Stimulated activated CD8-positive, alpha-beta memory T cell treated with anti-CD3 and anti-CD28 coated beads, Interleukin-7, amount 100 ng/mL, for 48 hours (primary cell): ENCODE results near the gene NUPR1.
"Not testable (repeated sequence)": the region's sequence is repeated elsewhere in the genome, so short reads cannot be mapped to it uniquely, and the experiment has no call there.

ENCODE experiments used
- DNase-seq, 2 donors: peaks; one replicate each; pipeline ENCODE4 v3.0.0-alpha.2; 2020; ENCODE audit warnings: low read depth in 1 of 2; ENCODE audit errors: extremely low read depth in 1 of 2

NUPR1 gene

DNA sequence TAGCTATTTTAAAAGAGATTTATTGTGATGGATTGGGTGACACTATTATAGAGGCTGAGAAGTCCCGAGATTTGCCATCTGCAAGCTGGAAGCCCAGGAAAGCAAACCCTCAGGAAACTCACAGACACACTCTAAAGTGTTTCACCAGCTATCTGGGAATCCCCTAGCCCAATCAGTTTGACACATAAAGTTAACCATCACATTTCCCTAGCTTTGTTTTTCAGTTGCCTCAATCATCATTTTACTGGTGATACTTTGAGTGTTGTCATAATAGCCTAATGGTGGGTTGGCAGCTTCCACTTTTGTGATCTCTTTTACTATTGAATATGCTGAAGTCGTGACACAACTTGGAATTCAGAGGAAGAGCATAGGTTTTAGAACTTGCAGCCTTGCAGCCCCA lies 16.8 kb upstream of the NUPR1 start:
- DNase-seq = no peak

DNA sequence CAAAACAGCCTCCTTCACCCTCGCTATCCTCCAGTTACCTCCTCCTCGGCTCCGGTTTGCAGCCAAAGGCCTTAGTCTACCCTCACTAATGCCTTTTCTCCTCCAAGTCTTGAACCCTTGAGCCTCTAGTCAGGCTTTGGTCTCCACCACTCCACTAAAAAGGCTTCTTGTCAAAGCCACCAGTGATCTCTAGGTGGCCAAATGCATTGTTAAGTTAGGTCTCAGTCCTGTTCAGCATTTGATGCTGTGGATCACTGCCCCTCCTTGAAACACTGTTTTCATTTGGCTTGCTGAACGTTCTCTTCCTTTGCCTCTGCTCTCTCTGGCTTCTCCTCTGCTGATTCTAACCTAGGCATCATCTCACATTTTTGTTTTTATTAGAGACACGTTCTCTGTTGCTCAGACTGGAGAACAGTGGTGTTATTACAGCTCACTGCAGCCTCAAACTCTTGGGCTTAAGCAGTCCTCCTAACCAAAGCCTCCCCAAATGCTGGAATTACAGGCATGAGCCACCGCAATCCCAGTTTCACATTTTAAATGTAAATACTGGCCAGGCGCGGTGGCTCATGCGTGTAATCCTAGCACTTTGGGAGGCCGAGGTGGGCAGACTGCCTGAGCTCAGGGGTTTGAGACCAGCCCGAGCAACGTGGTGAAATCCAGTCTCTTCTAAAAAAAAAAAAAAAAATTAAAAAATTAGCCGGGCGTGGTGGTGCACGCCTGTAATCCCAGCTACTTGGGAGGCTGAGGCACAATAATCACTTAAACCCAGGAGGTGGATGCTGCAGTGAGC lies 16.1 kb upstream of the NUPR1 start:
- DNase-seq = no peak

DNA sequence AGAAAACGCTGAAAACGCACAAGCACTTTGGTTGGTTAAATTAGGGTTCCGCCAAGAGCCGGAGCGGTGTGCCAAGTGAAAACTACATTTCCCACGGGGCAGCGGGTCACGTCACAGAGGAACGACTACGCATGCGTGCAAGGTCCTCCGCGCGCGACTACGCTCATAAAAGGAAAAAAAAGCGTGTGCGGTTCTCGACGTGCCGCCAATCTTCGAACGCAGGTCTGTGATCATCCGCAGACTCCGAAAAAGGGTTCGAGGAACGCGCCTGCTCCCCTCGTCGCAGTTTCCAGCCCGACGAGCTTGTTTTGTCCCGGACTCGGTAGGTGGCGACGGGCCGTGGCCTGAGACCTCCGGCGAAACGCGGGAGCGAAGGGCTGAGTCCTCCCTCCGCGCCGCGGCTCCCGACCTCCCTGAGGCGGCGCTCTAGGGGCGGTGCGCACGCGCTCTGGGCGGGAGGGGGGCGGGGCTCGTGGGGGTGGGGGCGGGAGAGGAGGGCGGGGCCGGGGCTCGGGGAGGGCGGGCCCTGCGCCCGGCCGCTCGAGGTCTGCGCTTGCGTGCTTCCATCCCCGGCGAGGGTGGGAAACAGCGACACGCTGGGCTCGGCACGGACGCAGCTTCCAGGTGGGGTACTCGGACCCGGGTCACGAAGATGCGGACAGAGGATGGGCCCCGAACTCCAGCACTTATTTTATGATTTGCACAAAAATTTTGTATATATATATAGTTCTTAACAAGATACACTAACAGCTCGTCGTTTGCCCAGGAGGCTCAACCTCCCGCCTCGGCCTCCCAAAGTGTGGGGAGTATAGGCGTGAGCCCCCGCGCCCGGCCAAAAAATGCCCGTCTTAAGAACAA lies 15.2 kb upstream of the NUPR1 start, which contains the start of gene SGF29:
SGF29 (plus strand) TSS at position 145 of the 858 bp plus-strand sequence. CDS start 27,150 bp downstream, outside the sequence.
- peak; percentile 72 to 87 for DNase-seq

DNA sequence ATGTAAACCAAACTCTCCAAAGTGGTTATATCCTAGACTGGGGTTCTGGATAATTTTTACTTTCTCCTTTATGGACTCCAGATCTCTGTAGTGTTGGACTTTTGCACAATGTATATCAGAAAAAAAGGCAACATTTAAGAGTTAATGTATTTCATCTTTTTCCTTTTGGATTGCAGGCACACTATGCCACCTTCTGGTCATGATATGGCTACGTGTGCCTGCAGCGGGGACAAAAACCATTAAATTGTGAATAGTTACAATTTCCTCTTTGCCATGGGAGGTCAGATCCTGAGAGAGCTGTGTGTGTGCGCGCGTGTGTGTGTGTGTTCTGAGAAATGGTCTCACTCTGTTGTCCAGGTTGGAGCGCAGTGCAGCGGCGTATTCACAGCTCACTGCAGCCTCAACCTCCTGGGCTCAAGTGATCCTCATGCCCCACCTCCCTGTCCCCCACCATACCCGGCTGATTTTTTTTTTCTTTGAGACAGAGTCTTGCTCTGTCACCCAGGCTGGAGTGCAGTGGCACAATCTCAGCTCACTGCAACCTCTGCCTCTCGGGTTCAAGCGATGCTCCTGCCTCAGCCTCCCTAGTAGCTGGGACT lies 10.6 kb upstream of the NUPR1 start:
- DNase-seq = no peak

DNA sequence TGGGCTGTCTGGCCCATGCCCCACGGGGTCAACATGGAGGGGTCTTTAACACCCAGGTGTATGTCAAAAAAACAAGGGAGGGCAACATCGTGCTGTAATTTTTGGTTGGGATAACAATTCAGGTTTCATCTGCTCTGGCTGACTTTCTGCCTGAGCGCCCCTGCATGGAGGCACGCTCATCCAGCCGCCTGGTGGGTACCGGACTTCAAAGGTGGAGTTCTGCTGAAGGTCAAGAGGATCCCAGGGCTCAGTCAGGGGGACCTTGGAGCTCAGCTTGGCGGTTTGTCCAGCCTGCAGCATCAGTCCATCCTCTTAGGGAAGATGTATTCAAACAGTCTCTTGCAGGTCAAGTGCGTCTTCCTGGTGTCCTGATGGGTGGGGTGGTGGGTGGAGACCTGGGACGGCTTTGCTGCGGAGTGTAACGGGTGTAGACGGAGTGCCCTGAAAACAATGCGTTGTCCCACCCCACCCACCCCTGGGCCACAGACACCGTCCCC lies 9.6 kb upstream of the NUPR1 start:
- DNase-seq = no peak

DNA sequence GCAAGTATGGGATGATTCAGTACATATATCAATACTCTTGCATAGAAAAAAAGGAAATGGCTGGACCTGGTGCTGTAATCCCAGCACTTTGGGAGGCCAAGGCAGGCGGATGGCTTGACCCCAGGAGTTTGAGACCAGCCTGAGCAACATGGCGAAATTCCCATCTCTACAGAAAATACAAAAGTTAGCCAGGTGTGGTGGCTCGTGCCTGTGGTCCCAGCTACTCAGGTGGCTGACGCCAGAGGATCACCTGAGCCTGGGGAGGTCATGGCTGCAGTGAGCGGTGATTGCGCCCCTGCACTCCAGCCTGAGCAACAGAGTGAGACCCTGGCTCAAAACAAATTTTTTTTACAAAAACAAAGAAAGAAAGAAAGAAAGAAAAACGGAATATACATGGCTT lies 7.9 kb upstream of the NUPR1 start:
- no peak for DNase-seq

DNA sequence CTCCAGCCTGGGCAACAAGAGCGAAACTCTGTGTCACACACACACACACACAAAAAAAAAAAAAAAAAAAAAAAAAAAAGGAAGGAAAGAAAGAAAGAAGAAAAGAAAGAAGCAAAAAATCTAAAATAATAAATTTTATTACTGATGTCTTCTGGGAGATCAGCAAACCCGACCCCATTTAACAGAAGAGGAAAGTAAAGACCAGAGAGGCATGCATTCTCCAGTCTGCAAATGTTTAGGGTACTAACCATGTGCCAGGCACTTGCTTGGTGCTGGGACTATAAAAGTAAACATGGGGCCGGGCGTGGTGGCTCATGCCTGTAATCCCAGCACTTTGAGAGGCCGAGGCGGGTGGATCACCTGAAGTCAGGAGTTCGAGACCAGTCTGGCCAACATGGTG lies 7.2 kb upstream of the NUPR1 start:
- not testable (repeated sequence) for DNase-seq

DNA sequence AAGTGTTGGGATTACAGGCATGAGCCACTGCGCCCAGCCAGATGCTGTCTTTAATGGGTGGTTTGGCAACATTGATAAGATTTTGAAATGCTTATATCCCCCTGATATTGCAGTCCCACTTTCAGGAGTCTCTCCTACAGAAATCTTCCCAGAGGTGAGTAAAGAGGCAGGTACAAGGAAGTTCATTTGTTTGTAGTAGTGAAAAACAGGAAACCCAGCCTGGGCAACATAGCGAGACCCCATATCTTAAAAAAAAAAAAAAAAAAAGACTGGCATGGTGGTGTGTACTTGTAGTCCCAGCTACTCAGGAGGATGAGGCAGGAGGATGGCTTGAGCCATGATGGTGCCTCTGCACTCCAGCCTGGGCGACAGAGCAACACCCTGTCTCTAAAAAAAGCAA lies 6.2 kb upstream of the NUPR1 start:
- no peak for DNase-seq

DNA sequence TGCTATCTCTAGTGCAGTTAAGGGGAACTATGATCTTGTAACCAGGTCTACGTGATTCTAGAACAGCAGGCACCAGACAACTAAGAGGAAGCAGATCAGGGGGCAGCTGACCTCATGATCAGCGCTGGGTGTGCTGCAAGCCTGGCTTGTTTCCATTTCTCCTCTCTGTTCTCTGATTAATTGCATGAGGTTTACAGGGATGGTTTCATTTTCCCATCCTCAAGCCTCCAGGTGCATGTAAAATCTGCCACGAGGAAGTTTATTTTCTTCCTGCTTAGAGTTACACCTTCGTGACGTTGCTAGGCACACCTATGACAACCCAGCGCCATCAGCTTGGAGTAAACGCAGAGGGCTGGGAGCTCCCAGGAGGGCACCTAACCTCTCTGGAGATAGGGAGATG lies 4.3 kb upstream of the NUPR1 start:
- DNase-seq = no peak

DNA sequence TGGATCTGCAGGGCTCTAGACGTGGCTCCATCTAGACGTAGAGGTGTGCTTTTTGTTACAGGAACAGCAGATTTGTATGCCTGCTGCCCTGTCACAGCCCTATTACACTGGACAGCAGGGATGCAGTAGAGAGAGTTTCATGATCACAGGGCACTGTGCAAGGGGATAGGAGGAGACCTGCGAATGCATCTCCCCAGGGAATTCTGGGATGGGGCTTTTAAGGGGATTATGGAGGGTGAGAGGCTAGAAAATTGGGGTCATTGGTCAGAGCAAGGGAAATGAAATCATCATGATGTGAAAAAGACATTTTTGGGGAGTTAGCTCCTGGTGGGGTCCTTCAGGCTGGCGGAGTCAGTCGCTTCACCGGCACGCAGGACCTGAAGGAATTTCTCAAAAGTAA lies 3.9 kb upstream of the NUPR1 start:
- DNase-seq = no peak

DNA sequence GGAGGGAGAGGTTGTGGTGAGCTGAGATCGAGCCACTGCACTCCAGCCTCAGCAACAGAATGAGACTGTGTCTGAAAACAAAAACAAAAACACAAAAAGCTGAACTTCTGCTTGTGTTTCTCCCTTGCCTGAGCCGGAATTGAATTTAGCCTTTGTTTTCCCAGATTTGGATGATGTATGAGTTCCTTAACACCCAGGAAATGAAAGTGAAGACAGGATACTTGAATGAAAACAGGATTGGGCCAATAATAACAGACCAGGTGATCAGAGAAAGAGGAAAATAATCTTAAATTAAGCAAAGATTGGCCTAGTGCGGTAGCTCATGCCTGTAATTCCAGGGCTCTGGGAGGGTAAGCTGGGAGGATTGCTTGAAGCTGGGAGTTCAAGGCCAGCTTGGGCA lies 1.6 kb upstream of the NUPR1 start:
- no peak for DNase-seq

DNA sequence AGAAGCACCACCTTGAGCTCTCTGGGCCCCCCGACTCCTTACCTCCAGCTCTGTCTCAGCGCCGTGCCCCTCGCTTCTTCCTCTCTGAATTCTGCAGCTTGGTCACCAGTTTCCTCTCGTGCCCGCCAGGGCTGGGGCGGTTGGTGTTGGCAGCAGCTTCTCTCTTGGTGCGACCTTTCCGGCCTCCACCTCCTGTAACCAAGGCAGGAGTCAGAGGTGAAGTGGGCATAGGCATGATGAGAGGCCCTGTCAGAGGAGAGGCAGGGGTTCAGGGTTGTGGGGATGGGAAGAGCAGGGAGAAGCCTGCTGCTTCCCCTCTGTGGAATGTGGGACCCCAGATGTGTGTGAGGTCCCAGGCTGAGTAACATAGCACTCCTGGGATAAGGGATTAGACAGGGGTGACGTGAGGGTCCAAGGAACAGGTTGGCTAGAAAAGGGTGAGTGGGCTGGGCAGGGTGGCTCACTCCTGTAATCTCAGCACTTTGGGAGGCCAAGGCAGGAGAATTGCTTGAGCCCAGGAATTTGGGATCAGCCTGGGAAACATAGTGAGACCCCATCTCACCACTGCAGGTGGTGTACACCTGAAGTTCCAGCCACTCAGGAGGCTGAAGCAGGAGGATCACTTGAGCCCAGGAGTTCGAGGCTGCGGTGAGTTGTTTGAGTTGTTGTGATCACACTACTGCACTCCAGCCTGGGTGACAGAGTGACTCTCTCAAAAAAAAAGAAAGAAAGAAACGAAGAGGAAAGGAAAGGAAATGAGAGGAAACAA lies 626 bp downstream of the NUPR1 start:
- DNase-seq = no peak

DNA sequence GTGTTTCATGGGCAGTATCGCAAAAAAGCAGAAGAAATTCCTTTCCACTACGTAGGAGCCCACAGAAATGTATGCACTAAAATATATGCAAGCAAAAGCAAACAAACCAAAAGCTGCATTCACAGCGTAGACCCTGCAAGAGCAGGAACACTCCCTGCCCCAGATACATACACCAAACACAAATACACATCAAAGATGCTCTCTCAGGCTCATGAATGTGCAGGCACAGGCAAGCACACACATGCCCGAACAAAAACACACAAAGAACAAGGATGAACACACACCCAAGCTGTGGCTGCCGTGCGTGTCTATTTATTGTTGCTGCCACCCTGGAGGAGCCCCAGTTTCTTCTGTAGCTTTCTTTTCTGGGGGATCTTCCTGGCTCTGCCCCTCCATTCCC lies 1.7 kb downstream of the NUPR1 start:
- no peak for DNase-seq

DNA sequence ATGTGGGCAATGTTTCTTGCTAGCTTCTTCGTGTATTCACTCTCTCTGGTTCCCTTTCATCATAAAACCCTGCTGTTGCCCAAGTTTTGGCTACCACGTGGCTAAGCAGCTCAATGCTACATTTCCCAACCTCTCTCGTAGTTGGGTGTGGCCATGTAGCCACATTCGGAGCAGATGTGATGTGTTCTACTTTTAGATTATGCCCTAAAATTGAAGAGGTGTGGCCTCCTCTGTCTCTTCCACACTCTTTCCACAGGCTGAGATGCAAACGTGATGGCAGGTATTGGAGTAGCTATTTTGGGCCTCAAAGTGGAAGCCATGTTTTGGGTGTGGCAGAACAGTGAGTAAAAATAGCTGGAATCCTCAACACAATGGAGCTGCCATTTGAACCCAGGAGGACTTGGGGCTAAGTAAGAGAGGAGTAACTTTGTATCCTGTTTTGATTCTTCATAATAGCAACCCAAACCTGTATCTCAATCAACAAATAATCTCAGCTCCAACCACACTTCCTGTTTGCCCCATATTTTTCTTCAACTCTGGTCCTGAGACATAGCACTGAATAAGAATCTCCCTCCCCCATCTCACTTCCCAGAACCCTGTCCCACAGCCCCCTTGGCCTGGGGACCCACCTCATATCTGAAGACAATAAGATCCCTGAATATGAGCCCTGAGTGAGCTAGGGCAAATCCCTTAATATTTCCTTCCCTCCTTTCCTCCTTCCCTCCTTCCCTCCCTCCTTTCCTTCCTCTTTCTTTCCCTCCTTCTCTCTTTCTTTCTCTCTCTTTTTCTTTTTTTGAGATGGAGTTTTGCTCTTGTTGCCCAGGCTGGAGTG lies 4.0 kb downstream of the NUPR1 start:
- DNase-seq = no peak

DNA sequence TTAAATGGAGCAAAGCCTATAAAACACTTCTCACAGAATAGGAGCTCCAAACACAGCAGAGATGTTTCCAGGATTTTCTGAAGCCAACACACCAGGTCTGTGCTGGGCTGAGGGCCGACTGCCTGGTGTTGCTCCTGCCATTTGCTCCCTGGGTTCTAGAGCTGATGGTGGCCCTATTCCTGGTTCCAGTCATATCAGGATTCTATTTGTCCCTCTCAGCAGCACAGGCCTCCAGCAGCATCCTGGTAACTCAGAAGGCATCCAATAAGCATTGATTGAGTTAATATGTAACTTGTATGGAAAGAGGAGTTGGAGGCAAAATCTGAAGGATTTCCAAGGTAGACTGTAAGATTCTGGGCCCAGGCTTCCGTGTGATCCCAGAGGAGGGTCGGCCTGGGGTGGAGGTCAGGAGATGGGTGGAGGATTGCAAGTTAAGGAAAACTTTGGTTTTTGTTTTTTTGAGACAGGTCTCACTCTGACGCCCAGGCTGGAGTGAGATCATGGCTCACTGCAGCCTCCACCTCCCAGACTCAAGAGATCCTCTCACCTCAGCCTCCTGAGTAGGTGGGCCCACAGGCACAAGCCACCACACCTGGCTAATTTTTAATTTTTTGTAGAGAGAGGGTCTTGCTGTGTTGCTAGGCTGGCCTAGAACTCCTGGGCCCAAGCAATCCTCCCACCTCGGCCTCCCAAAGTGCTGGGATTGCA lies 5.7 kb downstream of the NUPR1 start:
- no peak for DNase-seq

DNA sequence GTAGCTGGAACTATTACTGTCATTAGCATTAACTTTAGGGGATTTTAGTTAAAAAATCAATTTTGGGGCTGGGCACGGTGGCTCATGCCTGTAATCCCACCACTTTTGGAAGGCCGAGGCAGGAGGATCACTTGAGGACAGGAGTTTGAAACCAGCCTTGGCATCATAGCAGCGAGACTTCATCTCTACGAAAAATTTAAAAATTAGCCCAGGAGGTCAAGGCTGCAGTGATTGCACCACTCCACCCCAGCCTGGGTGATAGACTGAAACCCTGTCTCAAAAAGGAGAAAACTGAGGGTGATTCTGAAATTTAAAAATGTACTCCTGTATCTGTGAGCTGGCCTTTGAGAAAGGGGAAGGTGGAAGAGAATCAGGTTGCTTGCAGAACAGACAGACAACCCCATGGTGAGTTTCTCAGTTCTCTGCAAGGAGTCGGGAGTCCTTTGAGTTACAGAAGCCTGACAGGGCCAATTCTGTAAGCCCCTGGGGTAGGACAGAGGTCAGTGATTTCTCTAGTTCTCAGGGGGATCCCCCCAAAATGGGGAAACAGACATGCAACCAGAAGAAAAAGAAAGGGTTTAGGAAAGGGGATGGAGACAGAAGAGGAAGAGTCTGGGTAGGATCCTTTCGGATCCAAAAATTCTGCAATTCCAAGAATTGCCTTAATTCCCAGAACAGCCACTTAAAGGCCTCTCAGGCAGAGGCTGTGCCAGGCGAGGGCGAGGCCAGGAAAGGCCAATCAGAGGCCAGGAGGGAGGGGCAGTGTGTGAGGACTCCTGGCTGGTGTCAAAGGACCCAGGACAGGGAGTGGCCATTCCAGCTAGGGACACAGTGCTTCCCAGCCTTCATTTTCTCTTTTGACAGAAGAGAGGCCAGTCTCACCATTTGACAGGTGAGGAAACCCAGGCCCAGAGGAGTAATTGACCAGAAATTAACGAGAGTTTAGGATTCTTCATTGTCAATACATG lies 6.7 kb downstream of the NUPR1 start:
- no peak for DNase-seq

DNA sequence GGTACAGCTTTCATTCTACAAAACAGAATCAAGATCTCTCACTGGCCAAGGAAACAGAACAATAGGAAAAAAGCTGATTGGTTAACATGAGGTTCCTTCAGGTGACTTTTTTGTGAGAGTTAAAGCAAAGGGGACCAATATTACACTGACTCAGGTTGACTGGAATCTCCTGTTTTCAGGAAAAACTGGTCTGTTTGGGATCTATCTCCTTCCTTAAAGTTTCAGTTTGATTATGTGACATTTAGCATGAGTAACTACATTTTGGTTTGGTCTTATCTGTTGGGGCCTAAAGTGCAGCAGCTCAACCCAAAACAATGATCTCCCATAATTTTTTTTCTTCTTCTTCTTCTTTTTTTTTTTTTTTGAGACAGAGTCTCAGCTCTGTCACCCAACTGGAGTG lies 9.7 kb downstream of the NUPR1 start:
- DNase-seq = no peak

DNA sequence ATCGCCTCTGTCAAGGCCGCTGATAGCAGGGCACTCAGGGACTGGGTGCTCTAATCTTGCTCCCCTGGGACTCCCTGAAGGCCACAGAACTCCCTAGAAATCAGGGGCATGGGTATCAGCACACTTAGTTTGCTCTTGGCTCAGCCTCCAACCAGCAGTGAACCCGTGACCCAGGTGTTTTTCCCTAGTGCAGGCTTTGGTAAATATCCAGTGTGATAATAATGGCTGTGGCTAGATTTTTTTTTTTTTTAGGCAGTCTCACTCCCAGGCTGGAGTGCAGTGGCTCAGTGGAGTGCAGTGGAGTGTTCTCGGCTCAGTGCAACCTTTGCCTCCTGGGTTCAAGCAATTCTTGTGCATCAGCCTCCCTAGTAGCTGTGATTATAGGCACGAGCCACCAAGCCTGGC lies 10.3 kb downstream of the NUPR1 start:
- no peak for DNase-seq
